ENCODE measurements around the gene GGT7.

GGT7 gene

GRCh38 chr20:34872622-34873224 is at the start of gene GGT7 (continued):
- TF ChIP-seq ZNF24 (tag by site-specific recombination; IDR thresholded peaks at IDR 0.05) (peak; percentile 44; the same call in 1 of the 2 replicates), KLF1 (tag by site-specific recombination; IDR thresholded peaks at IDR 0.05) (peak; percentile 87), WT1 (tag by site-specific recombination; IDR thresholded peaks at IDR 0.05) (0 out of 2 replicates have a peak, but pooled peaks have one; percentile 13), ZFHX2 (tag by site-specific recombination; conservative IDR thresholded peaks at IDR 0.05) (peak; percentile 92), ZNF654 (tag by site-specific recombination; IDR thresholded peaks at IDR 0.05; ENCODE audit: low read depth) (no peak), ZFP37 (tag by site-specific recombination; IDR thresholded peaks at IDR 0.05) (peak; percentile 39; the same call in 1 of the 2 replicates), KLF7 (tag by site-specific recombination; IDR thresholded peaks at IDR 0.05; ENCODE audit: borderline replicate concordance) (peak; percentile 53; the same call in 1 of the 2 replicates), KLF17 (tag by site-specific recombination; IDR thresholded peaks at IDR 0.05) (peak; percentile 66), ZNF341 (tag by site-specific recombination; IDR thresholded peaks at IDR 0.05; ENCODE audit: low read depth) (peak; percentile 51), ZBTB1 (tag by site-specific recombination; IDR thresholded peaks at IDR 0.05) (0 out of 2 replicates have a peak, but pooled peaks have one; percentile 34), ZNF274 (IDR thresholded peaks at IDR 0.05; ENCODE audit: low read length) (no peak), ZNF274 (tag by site-specific recombination; IDR thresholded peaks at IDR 0.05; ENCODE audit: borderline replicate concordance) (no peak), KLF9 (tag by site-specific recombination; IDR thresholded peaks at IDR 0.05; ENCODE audit: low read depth) (peak; percentile 89), HIC1 (tag by site-specific recombination; IDR thresholded peaks at IDR 0.05) (peak; percentile 77), ZBTB26 (tag by site-specific recombination; optimal IDR thresholded peaks at IDR 0.05) (peak; percentile 78)

GRCh38 chr20:34921436-34921835 is 48.8 kb upstream of the GGT7 start:
- Histone ChIP-seq H3K36me3 (ENCODE audit: control insufficient read depth in 2 of 2, insufficient read depth in 1 of 2, low read length in 2 of 2) (peaks cover 0 to 52% of the 10 kb centered on the region in 2 experiments; a peak in 1 of 3 replicates), H3K27ac (ENCODE audit: extremely low read depth, low read depth, low read length) (no peak overlapping the region), H3K9me3 (ENCODE audit: control insufficient read depth, insufficient read depth, low read depth, low read length) (no peaks in the 10 kb centered on the region), H3K4me1 (ENCODE audit: control insufficient read depth, insufficient read depth, low read length) (no peaks in the 10 kb centered on the region), H3K4me3 (ENCODE audit: low read depth, low read length) (no peak overlapping the region)
- CTCF ChIA-PET: no interaction called here
- POLR2A ChIA-PET: no interaction called here
- TF ChIP-seq HIC1 (tag by site-specific recombination; IDR thresholded peaks at IDR 0.05) (no peak), ZBTB49 (tag by site-specific recombination; IDR thresholded peaks at IDR 0.05; ENCODE audit: low read depth) (no peak), ZNF140 (tag by site-specific recombination; IDR thresholded peaks at IDR 0.05) (no peak), ZNF10 (tag by site-specific recombination; IDR thresholded peaks at IDR 0.05) (no peak), KLF8 (tag by site-specific recombination; IDR thresholded peaks at IDR 0.05) (no peak), ELK4 (IDR thresholded peaks at IDR 0.05; ENCODE audit: borderline replicate concordance, low read depth, low read length) (no peak), ZBTB26 (tag by site-specific recombination; optimal IDR thresholded peaks at IDR 0.05) (no peak), ZNF768 (tag by site-specific recombination; IDR thresholded peaks at IDR 0.05) (no peak), REPIN1 (tag by site-specific recombination; IDR thresholded peaks at IDR 0.05; ENCODE audit: low read depth) (no peak), ZNF214 (tag by site-specific recombination; IDR thresholded peaks at IDR 0.05; ENCODE audit: borderline replicate concordance) (no peak), ZNF133 (tag by site-specific recombination; IDR thresholded peaks at IDR 0.05) (no peak), FEZF1 (tag by site-specific recombination; IDR thresholded peaks at IDR 0.05) (no peak)

Data from HEK293 (cell line).